ENCODE measurements around the gene CMSS1. TPM values are rescaled to one million over a fixed set of nuclear protein-coding genes. Genes with fewer than 3 reads are reported as not detected.

Gene CMSS1
- total RNA-seq, 6 experiments from 2014 or later, result 10.1 to 14.6 (median 11.6) TPM

DNA sequence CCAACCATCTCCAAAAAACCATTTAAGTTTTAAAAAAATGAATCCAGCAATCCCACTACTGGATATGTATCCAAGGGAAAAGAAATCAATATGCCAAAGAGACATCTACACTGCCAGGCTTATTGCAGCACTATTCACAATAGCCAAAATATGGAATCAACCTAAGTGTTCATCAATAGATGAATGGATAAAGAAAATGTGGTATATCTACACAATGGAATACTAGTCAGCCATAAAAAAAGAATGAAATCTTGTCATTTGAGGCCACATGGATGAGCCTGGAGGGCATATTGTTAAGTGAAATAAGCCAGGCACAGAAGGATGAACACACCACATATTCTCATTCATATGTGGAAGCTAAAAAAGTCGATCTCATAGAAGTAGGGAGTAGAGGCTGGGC lies 160.6 kb downstream of the CMSS1 start:
- no peaks in the 10 kb centered on the region for H3K27me3 ChIP-seq
- H3K27ac ChIP-seq, result no peak overlapping the region
- H3K9me3 ChIP-seq, result no peaks in the 10 kb centered on the region
- no peak for TF ChIP-seq CTCF (IDR thresholded peaks at IDR 0.05)
- no peak for TF ChIP-seq POLR2A (IDR thresholded peaks at IDR 0.05)
- H3K36me3 ChIP-seq, result no peaks in the 10 kb centered on the region
- H3K4me1 ChIP-seq, result no peaks in the 10 kb centered on the region
- no peak for ATAC-seq
- DNase-seq, result no peak
- WGBS (ENCODE audit: insufficient coverage, low coverage, low lambda C conversion rate, missing lambda C conversion rate), result 100% methylated on average over 1 of the region's 1 CpG
- intact Hi-C loops (cut with DNase I), result no loop called here
- no peak overlapping the region for H3K4me3 ChIP-seq

DNA sequence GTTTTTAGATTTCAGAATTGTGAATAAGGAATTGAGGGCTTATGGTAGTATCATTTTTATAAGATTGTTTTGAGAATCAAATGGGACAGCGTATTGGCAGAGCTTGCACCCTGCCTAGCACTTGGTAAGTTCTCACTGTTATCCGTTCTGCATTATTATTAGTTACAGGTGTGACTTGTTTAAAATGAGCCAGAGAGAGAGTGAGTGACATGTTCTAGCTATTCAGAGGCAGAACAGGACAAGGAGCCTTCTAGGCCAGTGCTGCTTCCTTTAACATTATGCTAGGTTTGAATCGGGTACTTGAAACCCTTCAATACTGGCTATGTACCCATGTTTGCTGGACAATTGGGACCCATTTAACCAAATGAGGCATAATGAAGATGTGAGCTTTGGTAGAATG lies 162.9 kb downstream of the CMSS1 start:
- DNase-seq, result no peak
- WGBS (ENCODE audit: insufficient coverage, low coverage, low lambda C conversion rate, missing lambda C conversion rate), result 91% methylated on average over 3 of the region's 3 CpGs
- no peaks in the 10 kb centered on the region for H3K9me3 ChIP-seq
- no peaks in the 10 kb centered on the region for H3K36me3 ChIP-seq
- H3K4me3 ChIP-seq, result no peak overlapping the region
- intact Hi-C loops (cut with DNase I), result no loop called here
- no peak for ATAC-seq
- no peaks in the 10 kb centered on the region for H3K4me1 ChIP-seq
- TF ChIP-seq CTCF (IDR thresholded peaks at IDR 0.05) (no peak), POLR2A (IDR thresholded peaks at IDR 0.05) (no peak)
- H3K27me3 ChIP-seq, result no peaks in the 10 kb centered on the region
- H3K27ac ChIP-seq, result no peak overlapping the region

- H3K36me3 ChIP-seq, result no peaks in the 10 kb centered on the region
- DNase-seq (no peak), ATAC-seq (no peak)
- no peak for TF ChIP-seq POLR2A (IDR thresholded peaks at IDR 0.05)
- no peaks in the 10 kb centered on the region for H3K27me3 ChIP-seq
- 100% methylated on average over 1 of the region's 1 CpG for WGBS (ENCODE audit: insufficient coverage, low coverage, low lambda C conversion rate, missing lambda C conversion rate)
- H3K9me3 ChIP-seq, result no peaks in the 10 kb centered on the region
- H3K4me1 ChIP-seq, result no peaks in the 10 kb centered on the region
- H3K27ac ChIP-seq, result no peak overlapping the region
- H3K4me3 ChIP-seq, result no peak overlapping the region
- intact Hi-C loops (cut with DNase I), result no loop called here
Observed at GRCh38 chr3:99981138-99981537, 163.5 kb downstream of the CMSS1 start.

- Histone ChIP-seq H3K36me3 (no peaks in the 10 kb centered on the region), H3K27me3 (no peaks in the 10 kb centered on the region), H3K4me1 (no peaks in the 10 kb centered on the region), H3K4me3 (no peak overlapping the region), H3K27ac (no peak overlapping the region), H3K9me3 (no peaks in the 10 kb centered on the region)
- ATAC-seq, result no peak
- intact Hi-C loops (cut with DNase I), result no loop called here
- WGBS (ENCODE audit: insufficient coverage, low coverage, low lambda C conversion rate, missing lambda C conversion rate), result 100% methylated on average over 2 of the region's 2 CpGs
- DNase-seq, result no peak
- TF ChIP-seq CTCF (IDR thresholded peaks at IDR 0.05) (no peak), POLR2A (IDR thresholded peaks at IDR 0.05) (no peak)
Observed at GRCh38 chr3:99982650-99983049, 165.0 kb downstream of the CMSS1 start.

DNA sequence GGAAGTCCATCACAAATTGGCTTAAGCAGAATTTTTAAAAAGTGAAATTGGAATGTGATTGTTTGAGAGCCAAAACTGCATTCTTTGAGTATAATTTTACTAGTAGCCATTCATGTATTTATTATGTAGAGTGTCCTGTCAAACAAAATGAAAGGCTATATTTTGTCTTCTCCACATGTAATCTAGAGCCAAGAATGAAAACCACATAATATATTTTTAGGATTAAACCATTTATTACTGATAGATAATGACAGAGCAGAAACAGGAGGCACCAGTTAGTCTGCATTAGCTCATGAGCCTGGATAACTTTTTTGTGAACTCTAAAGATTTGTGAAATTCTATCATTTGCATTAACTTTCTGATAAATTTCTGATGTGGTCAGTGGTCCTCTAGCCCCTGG lies 166.5 kb downstream of the CMSS1 start:
- Histone ChIP-seq H3K4me1 (no peaks in the 10 kb centered on the region), H3K4me3 (no peak overlapping the region), H3K9me3 (no peaks in the 10 kb centered on the region), H3K27ac (no peak overlapping the region), H3K27me3 (peaks cover 0 to 4% of the 10 kb centered on the region in 2 donors), H3K36me3 (no peaks in the 10 kb centered on the region)
- TF ChIP-seq POLR2A (IDR thresholded peaks at IDR 0.05) (no peak), CTCF (IDR thresholded peaks at IDR 0.05) (no peak)
- ATAC-seq, result no peak
- intact Hi-C loops (cut with DNase I), result no loop called here
- DNase-seq, result no peak

Data from right lobe of liver (tissue), 6 donors.